Epithelial cell of esophagus (primary cell): Measurements from ENCODE around the gene EPHB4.

Source experiments
- DNase-seq: peaks from one replicate; pipeline ENCODE4 v3.0.0; 2010; ENCODE audit warnings: low read depth
- H3K4me3 ChIP-seq: 2 replicates; pipeline ENCODE4 v1.5.1; 2011; ENCODE audit warnings: mild to moderate bottlenecking, low read length, control low read depth
- CTCF ChIP-seq: IDR thresholded peaks from 2 replicates; pipeline ENCODE4 v1.5.1; 2011; ENCODE audit warnings: low read depth, mild to moderate bottlenecking, low read length, control low read depth, inconsistent platforms; ENCODE audit not compliant: insufficient read depth; ENCODE audit errors: missing control alignments

Gene EPHB4

GRCh38 chr7:100835903-100836811, 8.8 kb upstream of the EPHB4 start:
- H3K4me3 ChIP-seq = no peak overlapping the region
- DNase-seq = peak; percentile 86

GRCh38 chr7:100832281-100832633, 4.9 kb upstream of the EPHB4 start:
- H3K4me3 ChIP-seq = no peak overlapping the region
- no peak for TF ChIP-seq CTCF

More at GRCh38 chr7:100835903-100836811, 8.8 kb upstream of the EPHB4 start:
- TF ChIP-seq CTCF = no peak

GRCh38 chr7:100830396-100830795, 3.1 kb upstream of the EPHB4 start:
- no peak overlapping the region for H3K4me3 ChIP-seq
- DNase-seq = no peak
- TF ChIP-seq CTCF = no peak

More at GRCh38 chr7:100832281-100832633, 4.9 kb upstream of the EPHB4 start:
- no peak for DNase-seq

- no peak for TF ChIP-seq CTCF
These were observed 1.9 kb upstream of the EPHB4 start for GRCh38 chr7:100829150-100829716.

GRCh38 chr7:100826514-100827329, 601 bp downstream of the EPHB4 start:
- TF ChIP-seq CTCF = no peak
- DNase-seq = peak; percentile 24

More at GRCh38 chr7:100829150-100829716, 1.9 kb upstream of the EPHB4 start:
- H3K4me3 ChIP-seq = no peak overlapping the region
- DNase-seq = no peak

GRCh38 chr7:100825751-100826513, 1.4 kb downstream of the EPHB4 start:
- H3K4me3 ChIP-seq = peak overlapping the region; percentile 59
- peak; percentile 50 for DNase-seq
- peak; percentile 34 for TF ChIP-seq CTCF

More at GRCh38 chr7:100826514-100827329, 601 bp downstream of the EPHB4 start:
- H3K4me3 ChIP-seq = peak overlapping the region; percentile 59
